Progenitor cell of endocrine pancreas (in vitro differentiated cells): ENCODE measurements around the gene PRKCH. TPM values are rescaled to one million over a fixed set of nuclear protein-coding genes. Genes with fewer than 3 reads are reported as not detected.

Experiments used
- DNase-seq: peaks from one replicate; pipeline ENCODE4 v3.0.0; 2021; ENCODE audit warnings: low spot score; ENCODE audit not compliant: unreplicated experiment
- H3K27ac Mint-ChIP-seq: 2 replicates; pipeline ENCODE4 v1.8.0; 2021; ENCODE audit warnings: mild to moderate bottlenecking, moderate library complexity, mixed read lengths
- H3K27me3 Mint-ChIP-seq: 2 replicates; pipeline ENCODE4 v1.8.0; 2021; ENCODE audit warnings: mixed read lengths
- H3K36me3 Mint-ChIP-seq: 2 replicates; pipeline ENCODE4 v1.8.0; 2022; ENCODE audit warnings: mixed read lengths; ENCODE audit not compliant: insufficient read depth
- H3K4me1 Mint-ChIP-seq: 2 replicates; pipeline ENCODE4 v1.8.0; 2021; ENCODE audit warnings: low read depth, mixed read lengths
- H3K4me3 Mint-ChIP-seq: 2 replicates; pipeline ENCODE4 v1.8.0; 2021; ENCODE audit warnings: low read depth, mild to moderate bottlenecking, moderate library complexity, mixed read lengths
- H3K9me3 Mint-ChIP-seq: 2 replicates; pipeline ENCODE4 v1.8.0; 2021; ENCODE audit warnings: low read depth, mixed read lengths
- CTCF ChIP-seq: fragments of 200-600 bp; sonication (generic); IDR thresholded peaks from one replicate; pipeline ENCODE4 v1.5.0; 2021; ENCODE audit warnings: antibody characterized with exemption, mild to moderate bottlenecking; ENCODE audit not compliant: unreplicated experiment
- total RNA-seq: library from RNA; stranded (reverse); gene quantifications from 2 replicates; pipeline ENCODE4 v1.2.1, GENCODE V29; 2021

PRKCH gene
- total RNA-seq, 1 donor from 2014 or later: 4.5 TPM

GRCh38 chr14:61491876-61492434 is 170.6 kb downstream of the PRKCH start:
- no peak for DNase-seq
- H3K27ac Mint-ChIP-seq: no peak overlapping the region
- no peaks in the 10 kb centered on the region for H3K27me3 Mint-ChIP-seq
- no peak overlapping the region for H3K4me3 Mint-ChIP-seq
- TF ChIP-seq CTCF: no peak
- H3K9me3 Mint-ChIP-seq: no peaks in the 10 kb centered on the region
- no peaks in the 10 kb centered on the region for H3K36me3 Mint-ChIP-seq
- H3K4me1 Mint-ChIP-seq: peaks cover 9% of the 10 kb centered on the region

DNA sequence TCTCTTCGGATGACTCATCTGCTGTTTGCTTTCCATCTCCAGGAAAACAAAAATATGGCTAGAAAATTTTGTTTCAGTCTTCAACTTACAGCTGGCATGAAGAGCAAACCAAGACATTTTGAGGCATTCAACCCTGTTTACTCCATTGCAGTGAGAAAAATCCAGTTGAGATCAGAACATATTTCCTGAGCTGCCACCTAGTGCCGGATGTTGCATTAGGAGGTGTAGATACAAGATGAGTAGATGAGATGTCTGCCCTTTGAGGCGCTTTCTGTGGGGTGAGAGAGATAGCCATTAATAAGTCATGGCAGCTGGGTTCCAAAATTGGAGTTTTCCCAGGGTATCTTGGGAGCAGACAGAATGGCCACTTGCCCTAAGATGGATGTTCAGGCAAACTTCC is 171.1 kb downstream of the PRKCH start:
- peaks cover 6% of the 10 kb centered on the region for H3K4me1 Mint-ChIP-seq
- no peaks in the 10 kb centered on the region for H3K9me3 Mint-ChIP-seq
- H3K27ac Mint-ChIP-seq: no peak overlapping the region
- no peak for TF ChIP-seq CTCF
- no peaks in the 10 kb centered on the region for H3K36me3 Mint-ChIP-seq
- no peak overlapping the region for H3K4me3 Mint-ChIP-seq
- H3K27me3 Mint-ChIP-seq: no peaks in the 10 kb centered on the region
- no peak for DNase-seq

GRCh38 chr14:61493239-61493638 is 171.9 kb downstream of the PRKCH start:
- H3K27ac Mint-ChIP-seq: no peak overlapping the region
- H3K9me3 Mint-ChIP-seq: no peaks in the 10 kb centered on the region
- H3K36me3 Mint-ChIP-seq: no peaks in the 10 kb centered on the region
- no peaks in the 10 kb centered on the region for H3K27me3 Mint-ChIP-seq
- H3K4me1 Mint-ChIP-seq: peaks cover 6% of the 10 kb centered on the region
- DNase-seq: no peak
- no peak overlapping the region for H3K4me3 Mint-ChIP-seq
- TF ChIP-seq CTCF: no peak

DNA sequence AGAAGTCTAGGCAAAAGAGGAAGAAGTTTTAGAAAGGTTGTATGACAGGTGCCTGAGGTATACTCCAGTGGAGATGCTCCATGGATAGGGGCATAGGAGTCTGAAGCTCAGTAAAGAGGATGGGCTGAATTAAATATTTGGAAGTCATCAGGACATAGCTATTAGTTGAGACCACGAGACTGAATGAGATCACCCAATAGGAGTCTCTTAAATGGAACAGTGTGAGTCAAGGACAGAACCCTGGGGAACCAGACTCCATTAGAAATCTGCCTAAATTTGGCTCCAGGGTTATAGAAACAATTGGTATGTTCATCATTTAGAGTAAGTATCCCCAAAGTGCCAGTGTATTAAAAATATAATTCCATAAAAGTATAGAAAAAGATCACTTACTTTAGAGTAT is 172.6 kb downstream of the PRKCH start:
- no peak for DNase-seq
- no peaks in the 10 kb centered on the region for H3K27me3 Mint-ChIP-seq
- H3K36me3 Mint-ChIP-seq: no peaks in the 10 kb centered on the region
- H3K4me1 Mint-ChIP-seq: peaks cover 5% of the 10 kb centered on the region
- no peak overlapping the region for H3K27ac Mint-ChIP-seq
- TF ChIP-seq CTCF: no peak
- H3K4me3 Mint-ChIP-seq: no peak overlapping the region
- H3K9me3 Mint-ChIP-seq: no peaks in the 10 kb centered on the region

DNA sequence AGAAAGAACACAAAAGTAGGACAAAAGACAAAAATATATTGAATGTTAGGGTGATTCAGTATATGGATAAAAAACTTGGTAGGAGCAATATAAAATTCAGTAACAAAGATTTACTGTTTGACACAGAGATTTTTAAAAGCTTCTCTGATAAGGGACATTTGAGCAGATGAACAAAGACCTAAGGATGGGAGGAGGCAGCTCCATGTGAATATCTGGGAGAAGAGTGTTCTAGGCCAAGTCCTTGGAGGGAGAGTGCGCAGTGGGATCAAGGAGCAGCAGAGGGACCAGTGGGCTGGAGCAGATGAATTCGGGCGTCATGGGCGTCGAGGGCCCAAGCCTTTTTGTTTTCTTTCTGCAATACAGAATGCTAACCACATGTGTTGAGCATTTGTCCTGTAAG is 174.4 kb downstream of the PRKCH start:
- no peaks in the 10 kb centered on the region for H3K27me3 Mint-ChIP-seq
- no peak overlapping the region for H3K27ac Mint-ChIP-seq
- TF ChIP-seq CTCF: no peak
- H3K4me1 Mint-ChIP-seq: peaks cover 1% of the 10 kb centered on the region
- H3K36me3 Mint-ChIP-seq: no peaks in the 10 kb centered on the region
- no peak for DNase-seq
- H3K4me3 Mint-ChIP-seq: no peak overlapping the region
- no peaks in the 10 kb centered on the region for H3K9me3 Mint-ChIP-seq
